ENCODE results near the gene EFNA3.
A peak's percentile ranks its signal among the peaks of the same experiment; 100 is the strongest.

The EFNA3 gene

DNA sequence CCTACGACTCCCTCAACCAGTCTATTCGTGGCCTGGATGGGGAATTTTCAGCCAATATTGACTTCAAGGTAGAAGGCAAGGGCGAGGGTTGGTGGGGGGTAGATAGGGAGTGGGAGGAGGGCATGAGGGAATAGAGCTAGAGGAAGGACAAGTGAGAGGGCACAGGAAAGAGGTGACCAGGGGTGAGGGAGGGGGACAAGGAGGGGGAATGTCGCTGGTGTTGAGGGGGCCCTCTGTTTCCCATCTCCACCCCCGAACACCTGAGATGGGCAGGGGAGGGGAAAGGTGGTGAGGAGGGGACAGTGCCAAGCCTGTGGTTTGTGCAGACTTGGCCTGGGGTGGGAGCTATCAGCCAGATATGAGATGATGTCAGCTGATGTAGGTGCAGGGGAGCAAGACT, 35.8 kb upstream of the EFNA3 start:
- no peak for ATAC-seq
- Mint-ChIP-seq H3K27ac (no peak overlapping the region), H3K36me3 (ENCODE audit: low read depth) (no peaks in the 10 kb centered on the region), H3K4me1 (peaks cover 12% of the 10 kb centered on the region), H3K27me3 (no peaks in the 10 kb centered on the region), H3K9me3 (no peaks in the 10 kb centered on the region), H3K4me3 (no peak overlapping the region)
- no peak for DNase-seq

DNA sequence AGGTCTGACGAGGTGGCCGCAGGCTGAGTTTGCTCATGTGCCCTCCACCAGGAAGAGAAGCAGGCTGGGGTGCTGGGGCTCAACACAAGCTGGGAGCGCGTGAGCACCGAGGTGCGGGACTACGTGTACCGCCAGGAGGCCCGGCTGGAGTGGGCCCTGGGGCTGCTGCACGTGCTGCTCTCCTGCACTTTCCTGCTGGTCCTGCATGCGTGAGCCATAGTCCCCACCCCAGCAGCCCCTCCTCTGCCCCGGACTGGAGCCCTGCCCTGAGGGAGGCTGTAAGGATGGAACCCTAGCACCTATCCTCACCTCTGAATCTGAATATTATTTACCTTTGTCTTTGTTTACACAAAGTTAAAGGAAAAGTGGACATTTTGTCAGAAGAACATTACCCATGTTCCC, 35.3 kb upstream of the EFNA3 start:
- DNase-seq (no peak), ATAC-seq (no peak)
- Mint-ChIP-seq H3K4me3 (no peak overlapping the region), H3K27me3 (no peaks in the 10 kb centered on the region), H3K27ac (no peak overlapping the region), H3K4me1 (peaks cover 12% of the 10 kb centered on the region), H3K36me3 (ENCODE audit: low read depth) (no peaks in the 10 kb centered on the region), H3K9me3 (no peaks in the 10 kb centered on the region)

DNA sequence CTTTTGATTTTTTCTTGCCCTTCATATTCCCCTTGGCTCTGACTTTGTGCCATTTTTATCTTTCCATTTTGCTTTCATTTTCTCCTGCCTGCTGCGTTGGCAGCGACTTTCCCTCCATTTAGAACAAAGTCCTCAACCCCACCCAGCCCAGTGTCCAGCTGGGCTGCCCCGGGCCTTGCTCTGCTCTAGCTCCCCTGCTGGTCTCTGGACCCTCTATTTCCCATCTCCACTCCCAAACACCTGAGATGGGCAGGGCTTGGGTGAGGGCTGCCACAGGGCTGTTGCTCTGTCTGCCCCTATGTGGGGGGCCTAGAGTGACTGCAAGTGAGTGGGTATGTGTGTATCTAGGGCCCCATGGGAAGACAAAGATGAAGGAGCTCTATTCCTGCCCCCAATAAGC, 34.8 kb upstream of the EFNA3 start:
- Mint-ChIP-seq H3K4me1 (peaks cover 12% of the 10 kb centered on the region), H3K9me3 (no peaks in the 10 kb centered on the region), H3K27ac (no peak overlapping the region), H3K36me3 (ENCODE audit: low read depth) (no peaks in the 10 kb centered on the region), H3K4me3 (no peak overlapping the region), H3K27me3 (no peaks in the 10 kb centered on the region)
- no peak for DNase-seq
- ATAC-seq: no peak

DNA sequence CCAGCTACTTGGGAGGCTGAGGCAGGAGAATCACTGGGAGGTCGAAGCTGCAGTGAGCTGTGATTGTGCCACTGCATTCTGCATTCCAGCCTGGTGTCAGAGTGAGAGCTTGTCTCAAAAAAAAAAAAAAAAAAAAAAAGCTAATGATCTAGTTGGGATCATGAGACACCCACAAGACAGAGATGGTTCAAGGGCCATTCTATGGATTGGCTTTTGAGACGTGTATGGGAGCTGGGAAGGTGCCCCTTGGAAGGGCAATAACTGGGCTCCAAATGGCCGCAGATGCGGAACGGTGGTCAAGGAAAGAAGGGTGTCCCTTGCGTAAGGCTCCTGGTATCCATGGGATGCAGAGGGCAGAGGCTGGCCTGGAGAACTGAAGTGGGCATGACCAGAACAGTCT, 34.3 kb upstream of the EFNA3 start:
- DNase-seq (no peak), ATAC-seq (no peak)
- peaks cover 12% of the 10 kb centered on the region for H3K4me1 Mint-ChIP-seq

DNA sequence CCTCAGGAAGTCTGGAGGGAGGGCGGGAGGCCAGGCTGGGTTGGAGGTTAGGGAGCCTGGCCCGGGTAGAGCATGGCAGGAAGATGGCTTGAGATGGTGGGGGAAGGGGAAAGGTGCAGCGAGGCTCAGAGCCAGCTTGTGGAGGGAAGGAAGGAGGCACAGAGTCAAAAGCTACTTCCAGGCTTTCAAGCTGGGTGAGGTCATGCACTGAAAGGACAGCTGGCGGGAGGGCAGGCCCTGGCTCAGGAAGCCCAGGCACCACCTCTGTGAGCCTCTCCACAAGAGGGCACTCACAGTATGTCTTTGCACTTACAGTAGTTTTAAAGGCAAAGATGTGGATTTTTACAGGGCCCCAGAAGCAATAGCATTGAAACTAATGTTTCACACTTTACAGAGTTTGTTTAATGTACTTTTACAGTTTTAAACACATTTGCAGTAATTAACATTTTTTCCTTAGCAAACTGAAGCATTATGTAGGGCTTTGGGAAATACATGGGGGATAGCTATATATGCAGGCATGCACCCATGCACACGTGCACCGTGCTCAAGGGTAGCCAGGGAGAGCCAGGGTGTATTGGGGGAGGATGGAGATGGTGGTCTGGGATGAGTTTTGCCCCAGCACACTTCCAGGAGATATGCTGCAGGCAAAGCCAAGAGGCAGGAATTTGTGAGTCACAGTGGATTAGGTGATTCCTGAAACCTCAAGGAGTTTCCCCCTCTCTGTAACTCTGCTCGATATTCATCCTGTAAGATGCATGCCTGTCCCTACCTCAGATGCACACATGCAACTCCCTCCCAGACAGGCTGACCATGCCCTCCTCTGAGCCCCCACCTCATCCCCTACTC, 33.6 kb upstream of the EFNA3 start:
- no peak overlapping the region for H3K4me3 Mint-ChIP-seq
- no peak overlapping the region for H3K27ac Mint-ChIP-seq
- ATAC-seq: peak; percentile 92
- peaks cover 17% of the 10 kb centered on the region for H3K4me1 Mint-ChIP-seq
- H3K36me3 Mint-ChIP-seq (ENCODE audit: low read depth): no peaks in the 10 kb centered on the region
- no peaks in the 10 kb centered on the region for H3K9me3 Mint-ChIP-seq
- no peaks in the 10 kb centered on the region for H3K27me3 Mint-ChIP-seq
- peak; percentile 57 for DNase-seq

More for the DNA sequence above, 34.3 kb upstream of the EFNA3 start:
- no peak overlapping the region for H3K4me3 Mint-ChIP-seq
- H3K27me3 Mint-ChIP-seq: no peaks in the 10 kb centered on the region
- no peak overlapping the region for H3K27ac Mint-ChIP-seq
- no peaks in the 10 kb centered on the region for H3K9me3 Mint-ChIP-seq
- no peaks in the 10 kb centered on the region for H3K36me3 Mint-ChIP-seq (ENCODE audit: low read depth)

DNA sequence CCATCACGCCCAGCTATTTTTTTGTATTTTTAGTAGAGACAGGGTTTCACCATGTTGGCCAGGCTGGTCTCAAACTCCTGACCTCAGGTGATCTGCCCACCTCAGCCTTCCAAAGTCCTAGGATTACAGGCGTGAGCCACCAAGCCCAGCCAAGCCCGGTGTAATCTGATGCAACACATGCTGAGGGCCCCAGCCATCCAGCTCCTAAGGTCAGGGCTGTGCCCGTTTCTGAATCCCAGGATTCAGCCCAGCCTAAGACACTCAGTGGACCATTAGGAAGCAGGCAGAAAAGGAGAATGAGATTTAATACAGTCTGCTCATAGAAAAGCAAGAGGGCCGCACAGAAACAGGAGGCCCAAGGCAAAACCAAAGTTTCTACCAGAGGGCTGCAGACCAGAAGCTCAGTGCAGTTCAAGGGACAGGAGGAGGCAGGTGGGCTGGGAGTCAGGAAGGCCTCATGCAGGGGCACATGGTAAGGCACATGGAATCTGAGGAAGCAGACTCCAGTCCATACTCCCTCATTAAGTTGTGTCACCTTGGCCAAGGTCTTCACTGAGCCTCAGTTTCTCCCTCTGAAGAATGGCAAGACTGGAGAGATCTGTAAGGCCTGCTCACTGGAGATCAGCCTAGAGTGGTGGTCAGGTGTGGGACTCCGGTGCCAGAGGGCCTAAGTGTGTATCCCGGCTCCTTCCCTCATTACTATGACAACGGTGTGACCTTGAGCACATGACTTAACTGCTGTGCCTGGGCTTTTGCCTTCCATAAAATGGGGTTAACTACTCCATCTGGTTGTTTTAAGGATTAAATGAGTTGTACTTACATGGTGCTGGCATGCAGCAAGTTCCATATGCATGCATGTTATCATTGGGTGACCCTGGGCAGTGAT, 29.9 kb upstream of the EFNA3 start:
- DNase-seq: no peak
- Mint-ChIP-seq H3K4me3 (no peak overlapping the region), H3K9me3 (no peaks in the 10 kb centered on the region), H3K27ac (no peak overlapping the region), H3K36me3 (ENCODE audit: low read depth) (no peaks in the 10 kb centered on the region), H3K4me1 (peaks cover 37% of the 10 kb centered on the region), H3K27me3 (no peaks in the 10 kb centered on the region)
- ATAC-seq: no peak

DNA sequence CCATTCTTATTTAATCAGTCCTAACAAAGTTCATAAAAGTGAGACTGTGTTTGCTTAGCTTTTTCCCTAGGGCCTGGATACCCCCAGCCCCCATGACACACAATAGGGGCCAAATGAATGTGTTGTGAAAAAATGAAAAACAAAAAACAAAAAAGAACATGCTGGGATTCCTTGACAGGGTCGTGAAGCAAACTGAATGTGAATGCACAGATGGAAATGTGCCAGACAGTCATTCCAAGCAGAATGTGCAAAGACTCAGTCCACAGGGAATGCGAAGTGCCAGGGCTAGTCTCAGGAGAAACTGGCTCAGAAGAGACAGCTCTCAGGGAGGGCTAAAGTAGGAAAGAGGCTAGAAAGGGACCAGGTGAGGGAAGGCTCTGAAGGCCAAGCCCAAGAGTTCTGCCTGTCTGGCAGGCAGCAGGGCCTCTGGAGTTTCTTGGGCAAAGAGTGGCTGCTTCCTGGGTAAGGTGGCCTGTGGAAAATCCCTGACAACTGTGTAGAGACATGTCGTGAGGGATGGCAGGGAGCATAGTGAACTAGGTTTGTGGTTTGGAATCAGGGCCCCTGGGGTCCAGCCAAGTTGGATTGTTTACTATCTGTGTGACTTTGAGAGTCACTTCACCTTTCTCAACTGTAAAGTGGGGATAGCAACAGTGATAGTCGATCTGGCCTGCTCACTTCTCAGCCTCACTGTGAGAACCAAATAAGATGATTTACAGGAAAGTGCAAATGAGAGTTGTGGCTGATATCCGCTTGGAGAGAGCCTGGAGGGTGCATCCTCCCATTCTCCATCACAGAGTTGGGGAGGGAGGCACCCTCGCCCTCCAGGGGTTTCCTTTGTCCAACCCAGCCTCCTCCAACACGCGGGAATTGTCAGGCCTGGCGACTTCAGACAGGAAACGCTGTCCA, 28.7 kb upstream of the EFNA3 start:
- Mint-ChIP-seq H3K27ac (peak overlapping the region; percentile 31), H3K9me3 (no peaks in the 10 kb centered on the region), H3K36me3 (ENCODE audit: low read depth) (peaks cover 1% of the 10 kb centered on the region), H3K4me3 (peak overlapping the region; percentile 78), H3K4me1 (peaks cover 32% of the 10 kb centered on the region), H3K27me3 (no peaks in the 10 kb centered on the region)
- ATAC-seq (no peak), DNase-seq (no peak)

DNA sequence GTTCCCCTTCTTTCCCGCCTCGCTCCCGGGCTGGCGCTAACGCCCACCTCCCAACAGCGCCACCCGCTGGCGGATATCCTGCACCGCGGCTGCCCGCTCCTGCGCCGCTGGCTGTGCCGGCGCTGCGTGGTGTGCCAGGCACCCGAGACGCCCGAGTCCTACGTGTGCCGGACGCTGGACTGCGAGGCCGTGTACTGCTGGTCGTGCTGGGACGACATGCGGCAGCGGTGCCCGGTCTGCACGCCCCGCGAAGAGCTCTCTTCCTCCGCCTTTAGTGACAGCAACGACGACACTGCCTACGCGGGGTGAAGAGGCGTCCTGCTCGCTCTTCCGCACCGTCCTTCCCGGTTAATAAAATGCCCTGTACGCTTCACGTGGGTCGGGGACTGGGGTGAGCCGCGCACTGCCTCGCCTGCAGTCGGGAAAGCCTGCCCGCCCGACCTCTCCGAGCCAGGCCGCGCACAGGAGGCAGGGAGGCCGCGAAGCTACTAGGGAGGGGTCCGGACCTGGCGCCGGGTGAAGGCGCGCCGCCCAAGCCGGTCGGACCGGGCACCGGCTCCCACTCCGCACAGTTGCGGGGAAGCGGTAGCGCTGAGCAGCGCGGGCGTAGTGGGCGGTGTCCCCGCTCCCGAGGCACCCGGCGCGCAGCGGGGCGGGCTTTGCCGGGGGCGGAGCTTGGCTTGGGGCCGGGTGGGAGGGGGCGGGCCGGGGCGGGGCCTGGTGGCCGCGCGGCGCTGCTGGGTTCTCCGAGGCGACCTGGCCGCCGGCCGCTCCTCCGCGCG, 27.9 kb upstream of the EFNA3 start, which contains the start of gene ADAM15:
Gene ADAM15 (plus strand): TSS at position 757 of the 782 bp plus-strand sequence. CDS start 71 bp downstream, outside the sequence.
- peak; percentile 87 for DNase-seq

DNA sequence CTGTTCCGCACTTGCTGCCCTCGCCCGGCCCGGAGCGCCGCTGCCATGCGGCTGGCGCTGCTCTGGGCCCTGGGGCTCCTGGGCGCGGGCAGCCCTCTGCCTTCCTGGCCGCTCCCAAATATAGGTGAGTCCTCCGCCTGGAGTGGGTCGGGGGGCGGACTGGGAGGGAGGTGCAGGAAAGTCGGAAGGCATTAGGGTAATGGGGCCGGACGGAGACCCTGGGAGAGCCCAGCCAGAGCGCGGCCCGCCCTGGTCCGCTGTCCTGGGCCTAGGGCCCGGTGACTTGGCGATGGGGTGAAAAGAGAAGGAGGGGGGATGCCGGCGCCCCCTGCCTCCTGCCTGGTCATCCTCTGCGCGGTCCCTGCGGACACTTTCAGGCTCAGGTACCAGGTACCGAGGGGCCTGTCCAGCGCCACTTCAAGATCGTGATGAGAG, 27.3 kb upstream of the EFNA3 start:
- H3K27ac Mint-ChIP-seq: no peak overlapping the region
- H3K36me3 Mint-ChIP-seq (ENCODE audit: low read depth): peaks cover 4% of the 10 kb centered on the region
- no peaks in the 10 kb centered on the region for H3K9me3 Mint-ChIP-seq
- peaks cover 25% of the 10 kb centered on the region for H3K4me1 Mint-ChIP-seq
- peak overlapping the region; percentile 81 for H3K4me3 Mint-ChIP-seq
- DNase-seq (no peak), ATAC-seq (peak; percentile 13)
- H3K27me3 Mint-ChIP-seq: no peaks in the 10 kb centered on the region

More for the DNA sequence above, 27.9 kb upstream of the EFNA3 start, which contains the start of gene ADAM15:
- Mint-ChIP-seq H3K27ac (peak within 1 kb of the TSS; percentile 73), H3K36me3 (ENCODE audit: low read depth) (peaks cover 4% of the 10 kb centered on the region), H3K4me3 (peak within 1 kb of the TSS; percentile 81), H3K9me3 (no peaks in the 10 kb centered on the region), H3K27me3 (no peaks in the 10 kb centered on the region), H3K4me1 (peaks cover 25% of the 10 kb centered on the region)
- peak; percentile 68 for ATAC-seq

DNA sequence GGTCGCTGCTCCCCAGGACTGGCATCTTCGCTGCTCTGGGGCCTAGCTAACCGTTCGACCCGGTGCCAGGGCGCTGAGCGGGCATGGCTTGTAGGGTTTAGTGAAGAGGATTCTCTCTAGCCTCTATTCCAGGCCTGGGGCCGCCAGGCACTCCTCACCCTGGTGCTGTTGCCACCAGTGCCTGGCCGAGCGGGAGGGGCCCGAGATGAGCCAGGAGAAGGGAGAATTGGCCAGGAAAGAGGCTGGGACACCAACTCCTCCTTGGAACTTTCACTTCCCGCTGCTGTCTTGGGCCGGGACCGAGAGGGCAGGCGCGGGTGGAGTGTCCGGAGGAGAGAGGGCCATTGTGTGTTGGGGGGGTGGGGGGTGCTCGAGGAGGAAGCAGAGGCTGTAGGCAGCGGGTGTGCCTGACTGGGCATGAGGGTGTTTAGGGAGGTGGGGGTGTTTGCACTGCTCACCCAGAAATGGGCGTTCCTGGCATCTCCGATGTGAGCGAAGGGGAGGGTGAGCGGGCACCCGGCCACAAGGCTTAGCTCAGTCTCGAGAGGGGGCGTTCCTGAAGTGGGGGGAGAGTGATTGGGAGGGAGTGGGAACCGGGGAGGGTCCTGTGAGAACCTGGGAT, 26.7 kb upstream of the EFNA3 start:
- peak overlapping the region; percentile 81 for H3K4me3 Mint-ChIP-seq
- no peaks in the 10 kb centered on the region for H3K27me3 Mint-ChIP-seq
- ATAC-seq: no peak
- DNase-seq: peak; percentile 46
- peaks cover 7% of the 10 kb centered on the region for H3K36me3 Mint-ChIP-seq (ENCODE audit: low read depth)
- H3K4me1 Mint-ChIP-seq: peaks cover 25% of the 10 kb centered on the region
- H3K27ac Mint-ChIP-seq: peak overlapping the region; percentile 61
- no peaks in the 10 kb centered on the region for H3K9me3 Mint-ChIP-seq

DNA sequence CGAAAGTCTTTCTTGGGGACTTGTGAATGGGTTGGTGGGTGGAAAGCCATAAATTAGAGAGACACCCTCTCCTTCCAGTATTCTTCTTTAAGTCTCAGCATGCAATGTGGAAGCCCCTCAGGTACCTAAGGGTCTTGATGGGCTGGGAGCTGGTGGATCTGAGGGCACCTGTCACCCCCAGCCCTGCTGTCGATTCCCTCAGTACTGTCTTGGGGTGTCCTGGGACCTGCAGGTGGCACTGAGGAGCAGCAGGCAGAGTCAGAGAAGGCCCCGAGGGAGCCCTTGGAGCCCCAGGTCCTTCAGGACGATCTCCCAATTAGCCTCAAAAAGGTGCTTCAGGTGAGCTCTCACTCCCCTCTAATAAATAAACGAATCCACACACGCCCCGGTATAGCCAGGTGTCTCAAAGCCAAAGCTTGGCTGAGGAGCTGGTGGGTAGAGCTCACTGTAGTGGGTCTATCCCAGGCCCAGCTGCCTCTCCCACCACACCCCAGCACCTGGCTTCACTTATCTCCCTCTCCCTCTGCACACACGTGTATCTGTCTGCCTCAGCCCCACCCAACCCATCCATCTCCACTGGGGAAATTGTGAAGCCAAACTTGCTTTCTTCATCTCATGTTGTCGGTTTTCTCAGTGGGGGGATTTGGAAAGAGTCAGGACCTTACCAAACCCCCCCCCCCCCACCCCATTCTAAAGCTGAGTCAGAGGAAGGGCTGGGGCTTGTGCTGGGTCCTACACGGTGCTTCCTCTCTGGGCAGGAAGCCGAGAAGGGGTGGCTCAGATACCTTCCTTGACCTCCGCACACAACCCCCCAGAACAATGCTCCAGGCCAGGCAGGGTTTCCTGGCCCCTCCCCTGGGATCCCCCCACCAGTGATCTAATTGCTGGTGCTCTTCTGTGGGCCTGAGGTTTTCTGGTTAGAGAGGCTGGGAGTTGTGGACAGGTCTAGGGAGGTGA, 25.9 kb upstream of the EFNA3 start:
- Mint-ChIP-seq H3K4me3 (peak overlapping the region; percentile 81), H3K27ac (peak overlapping the region; percentile 61), H3K27me3 (no peaks in the 10 kb centered on the region), H3K9me3 (no peaks in the 10 kb centered on the region), H3K4me1 (peaks cover 25% of the 10 kb centered on the region), H3K36me3 (ENCODE audit: low read depth) (peaks cover 7% of the 10 kb centered on the region)
- ATAC-seq (peak; percentile 31), DNase-seq (peak; percentile 33)

DNA sequence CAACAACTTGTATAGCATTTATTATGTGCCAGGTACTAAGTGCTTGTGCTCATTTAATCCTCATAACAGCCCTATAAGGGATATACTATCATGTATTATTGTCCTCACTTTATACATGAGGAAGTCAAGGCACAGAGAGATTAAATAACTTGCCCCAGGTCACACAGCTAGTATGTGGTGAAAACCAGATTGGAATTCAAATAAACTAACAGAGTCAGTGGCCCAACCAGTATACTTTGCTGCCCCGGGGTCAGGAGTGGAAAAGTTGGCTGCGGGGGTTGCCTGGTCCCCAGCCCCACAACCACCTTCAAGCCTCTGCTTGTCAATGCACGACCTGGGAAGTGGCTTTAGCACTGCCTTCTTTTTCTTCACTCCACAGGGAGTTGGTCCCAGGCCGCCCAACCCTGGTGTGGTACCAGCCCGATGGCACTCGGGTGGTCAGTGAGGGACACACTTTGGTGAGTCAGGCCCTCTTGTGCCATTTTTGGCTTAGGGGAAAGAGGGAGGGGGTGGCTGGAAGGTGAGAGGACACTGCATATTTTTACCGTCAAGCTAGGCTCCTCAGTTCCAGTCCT, 25.0 kb upstream of the EFNA3 start:
- H3K36me3 Mint-ChIP-seq (ENCODE audit: low read depth): peaks cover 7% of the 10 kb centered on the region
- H3K4me1 Mint-ChIP-seq: peaks cover 25% of the 10 kb centered on the region
- no peak for ATAC-seq
- H3K9me3 Mint-ChIP-seq: no peaks in the 10 kb centered on the region
- no peak for DNase-seq
- no peak overlapping the region for H3K27ac Mint-ChIP-seq
- no peak overlapping the region for H3K4me3 Mint-ChIP-seq
- H3K27me3 Mint-ChIP-seq: no peaks in the 10 kb centered on the region

Data from activated naive CD8-positive, alpha-beta T cell treated with anti-CD3 and anti-CD28 coated beads, Interleukin-2, amount 50 U/mL, for 24 hours (primary cell).